ENCODE measurements around the gene CATSPERB. TPM values are rescaled to one million over a fixed set of nuclear protein-coding genes. Genes with fewer than 3 reads are reported as not detected.
"Not testable (repeated sequence)": the region's sequence is repeated elsewhere in the genome, so short reads cannot be mapped to it uniquely, and the experiment has no call there.

Gene CATSPERB
- polyA plus RNA-seq, 1 experiment: not detected

- DNase-seq (ENCODE audit: low read depth): no peak
- CTCF ChIA-PET: no interaction called here
- Histone ChIP-seq H3K4me3 (ENCODE audit: low read depth, low read length) (no peak overlapping the region), H3K36me3 (ENCODE audit: control insufficient read depth, insufficient read depth, low read length) (no peaks in the 10 kb centered on the region), H3K27me3 (ENCODE audit: control insufficient read depth, insufficient read depth, low read length) (no peaks in the 10 kb centered on the region; the same call in 1 of the 2 replicates)
- TF ChIP-seq CTCF (IDR thresholded peaks at IDR 0.05; ENCODE audit: insufficient read depth, low read depth, low read length): no peak
- POLR2A ChIA-PET: no interaction called here
These were observed 131.9 kb downstream of the CATSPERB start for GRCh38 chr14:91599994-91600393.

- ChIA-PET POLR2A (no interaction called here), CTCF (no interaction called here)
- DNase-seq (ENCODE audit: low read depth): no peak
- no peaks in the 10 kb centered on the region for H3K36me3 ChIP-seq (ENCODE audit: control insufficient read depth, insufficient read depth, low read length)
- TF ChIP-seq CTCF (IDR thresholded peaks at IDR 0.05; ENCODE audit: insufficient read depth, low read depth, low read length): no peak
- no peak overlapping the region for H3K4me3 ChIP-seq (ENCODE audit: low read depth, low read length)
- no peaks in the 10 kb centered on the region for H3K27me3 ChIP-seq (ENCODE audit: control insufficient read depth, insufficient read depth, low read length)
These were observed 136.2 kb downstream of the CATSPERB start for GRCh38 chr14:91595736-91596135.

- H3K36me3 ChIP-seq (ENCODE audit: control insufficient read depth, insufficient read depth, low read length); DNase-seq (ENCODE audit: low read depth); CTCF ChIA-PET; H3K27me3 ChIP-seq (ENCODE audit: control insufficient read depth, insufficient read depth, low read length); POLR2A ChIA-PET; H3K4me3 ChIP-seq (ENCODE audit: low read depth, low read length): not testable (repeated sequence)
These were observed 137.9 kb downstream of the CATSPERB start for GRCh38 chr14:91593957-91594356.

GRCh38 chr14:91586410-91586809, 145.5 kb downstream of the CATSPERB start:
- no peak for TF ChIP-seq CTCF (IDR thresholded peaks at IDR 0.05; ENCODE audit: insufficient read depth, low read depth, low read length)
- POLR2A ChIA-PET: no interaction called here

GRCh38 chr14:91585856-91586255, 146.0 kb downstream of the CATSPERB start:
- Histone ChIP-seq H3K27me3 (ENCODE audit: control insufficient read depth, insufficient read depth, low read length) (no peaks in the 10 kb centered on the region), H3K36me3 (ENCODE audit: control insufficient read depth, insufficient read depth, low read length) (no peaks in the 10 kb centered on the region), H3K4me3 (ENCODE audit: low read depth, low read length) (no peak overlapping the region)
- no peak for DNase-seq (ENCODE audit: low read depth)
- ChIA-PET POLR2A (no interaction called here), CTCF (interaction anchor here (0.5 kb wide), 2 partner anchors 32 to 75 kb away, joined by 3 read pairs; no protein-coding TSS in a partner anchor)
- no peak for TF ChIP-seq CTCF (IDR thresholded peaks at IDR 0.05; ENCODE audit: insufficient read depth, low read depth, low read length)

More at GRCh38 chr14:91586410-91586809, 145.5 kb downstream of the CATSPERB start:
- DNase-seq (ENCODE audit: low read depth): no peak
- H3K4me3 ChIP-seq (ENCODE audit: low read depth, low read length): no peak overlapping the region
- CTCF ChIA-PET: interaction anchor here (0.5 kb wide), 1 partner anchor 33 kb away, joined by 3 read pairs; no protein-coding TSS in a partner anchor
- no peaks in the 10 kb centered on the region for H3K27me3 ChIP-seq (ENCODE audit: control insufficient read depth, insufficient read depth, low read length)
- H3K36me3 ChIP-seq (ENCODE audit: control insufficient read depth, insufficient read depth, low read length): no peaks in the 10 kb centered on the region

GRCh38 chr14:91582761-91583160, 149.1 kb downstream of the CATSPERB start:
- TF ChIP-seq CTCF (IDR thresholded peaks at IDR 0.05; ENCODE audit: insufficient read depth, low read depth, low read length): no peak
- no peak overlapping the region for H3K4me3 ChIP-seq (ENCODE audit: low read depth, low read length)
- no peak for DNase-seq (ENCODE audit: low read depth)
- POLR2A ChIA-PET: no interaction called here
- no peaks in the 10 kb centered on the region for H3K36me3 ChIP-seq (ENCODE audit: control insufficient read depth, insufficient read depth, low read length)
- CTCF ChIA-PET: no interaction called here
- H3K27me3 ChIP-seq (ENCODE audit: control insufficient read depth, insufficient read depth, low read length): no peaks in the 10 kb centered on the region

All from BJ (cell line).